T-cell (primary cell): ENCODE results near the gene MAP3K14. TPM values are rescaled to one million over a fixed set of nuclear protein-coding genes. Genes with fewer than 3 reads are reported as not detected.

ENCODE experiments used
- ATAC-seq, 4 experiments: fragments of 200-7000 bp in 3 of 4; fragments of 150-1000 bp in 1 of 4; cut with Tn5 transposase; replicated peaks in 1 of 4; 1 replicate in 3 of 4; 2 replicates in 1 of 4; pipeline ENCODE4 v1.10.0; 2021; ENCODE audit warnings: moderate library complexity in 3 of 4, mild to moderate bottlenecking in 2 of 4, moderate number of reproducible peaks in 1 of 4
- CTCF ChIA-PET, 2 donors: fragments of 300-600 bp; sonication (Branson Sonifier 250); formaldehyde crosslinking; loops; one replicate each; lab custom pipeline; 2022; ENCODE audit warnings: antibody characterized with exemption in 2 of 2; lab: Charles Lee
- POLR2A ChIA-PET, 2 donors: fragments of 300-600 bp; sonication (Branson Sonifier 250); formaldehyde crosslinking; loops; one replicate each; lab custom pipeline; 2022; ENCODE audit warnings: antibody characterized with exemption in 2 of 2; lab: Charles Lee
- DNase-seq, 35 experiments: peaks; one replicate each; pipeline versions ENCODE4 v3.0.0 to v3.0.0-alpha.2; 2013 to 2023
- H3K27ac ChIP-seq: one replicate; pipeline ENCODE4 v1.5.1; 2013; ENCODE audit warnings: low read length
- H3K27me3 ChIP-seq, 2 experiments: replicated peaks in 1 of 2; 1 replicate in 1 of 2; 2 replicates in 1 of 2; pipeline versions ENCODE4 v1.6.1 to v1.7.0; 2013; ENCODE audit warnings: low read length in 1 of 2, mixed read lengths in 1 of 2; ENCODE audit not compliant: control insufficient read depth in 2 of 2, insufficient read depth in 2 of 2; ENCODE audit errors: extremely low read depth in 1 of 2
- H3K36me3 ChIP-seq, 2 donors: 1 replicate in 1 of 2; 2 replicates in 1 of 2; pipeline versions ENCODE4 v1.6.1 to v1.7.0; 2013; ENCODE audit warnings: low read length in 1 of 2; ENCODE audit not compliant: control insufficient read depth in 2 of 2, insufficient read depth in 1 of 2; ENCODE audit errors: extremely low read depth in 1 of 2
- H3K4me1 ChIP-seq, 2 experiments: 1 replicate in 1 of 2; 2 replicates in 1 of 2; pipeline versions ENCODE4 v1.6.1 to v1.7.0; 2013; ENCODE audit warnings: low read length in 2 of 2, mixed read lengths in 1 of 2; ENCODE audit not compliant: insufficient read depth in 2 of 2, control insufficient read depth in 1 of 2; ENCODE audit errors: extremely low read depth in 1 of 2
- H3K4me3 ChIP-seq, 2 donors: 1 replicate in 1 of 2; 2 replicates in 1 of 2; pipeline versions ENCODE4 v1.5.1 to v1.7.0; 2013; ENCODE audit warnings: mild to moderate bottlenecking in 2 of 2, low read length in 1 of 2, moderate library complexity in 1 of 2; ENCODE audit not compliant: control insufficient read depth in 1 of 2; ENCODE audit errors: extremely low read depth in 1 of 2
- H3K9me3 ChIP-seq: 2 replicates; pipeline ENCODE4 v1.7.0; 2013
- H3K27ac Mint-ChIP-seq, 2 donors: one replicate each; pipeline ENCODE4 v1.8.0; 2020 to 2021; ENCODE audit warnings: mild to moderate bottlenecking in 2 of 2, mixed read lengths in 2 of 2
- H3K27me3 Mint-ChIP-seq, 2 donors: one replicate each; pipeline ENCODE4 v1.8.0; 2021 to 2022; ENCODE audit warnings: mixed read lengths in 2 of 2
- H3K36me3 Mint-ChIP-seq: one replicate; pipeline ENCODE4 v1.8.0; 2021; ENCODE audit warnings: mixed read lengths
- H3K4me1 Mint-ChIP-seq, 3 donors: one replicate each; pipeline ENCODE4 v1.8.0; 2020 to 2022; ENCODE audit warnings: mixed read lengths in 3 of 3, mild to moderate bottlenecking in 1 of 3
- H3K4me3 Mint-ChIP-seq, 3 donors: one replicate each; pipeline ENCODE4 v1.8.0; 2020 to 2022; ENCODE audit warnings: mild to moderate bottlenecking in 3 of 3, mixed read lengths in 3 of 3, moderate library complexity in 3 of 3
- H3K9me3 Mint-ChIP-seq, 3 donors: one replicate each; pipeline ENCODE4 v1.8.0; 2020 to 2022; ENCODE audit warnings: mixed read lengths in 3 of 3
- WGBS: methylation state at CpG from one replicate; pipeline ENCODE4 v1.1.5; 2013; ENCODE audit warnings: missing lambda C conversion rate; ENCODE audit not compliant: insufficient coverage; 5-methylcytosine and 5-hydroxymethylcytosine counted together
- total RNA-seq, 35 experiments: library from RNA in 6 of 35; stranded (reverse) in 6 of 35; fragments of 120-200 nt in 1 of 35; gene quantifications; one replicate each; pipeline versions ENCODE4 v1.2.1 to v1.2.4 and lab custom pipeline; 2013 to 2026

The MAP3K14 gene
- total RNA-seq, 5 donors from 2014 or later (not counting 1 experiment from before 2014, with no cell fraction given): 34.4 to 49.8 (median 42.8) TPM

GRCh38 chr17:45334701-45335677 lies 18.2 kb upstream of the MAP3K14 start:
- ATAC-seq (no peak), DNase-seq (no peak)
- peaks cover 0 to 5% of the 10 kb centered on the region in 2 experiments for H3K27me3 ChIP-seq
- H3K4me1 ChIP-seq: peaks cover 0 to 6% of the 10 kb centered on the region in 2 experiments
- H3K4me3 ChIP-seq: no peak overlapping the region
- no peak overlapping the region for H3K27ac ChIP-seq
- H3K4me1 Mint-ChIP-seq: peaks cover 0 to 17% (median 6%) of the 10 kb centered on the region in 3 donors
- no peaks in the 10 kb centered on the region for H3K36me3 Mint-ChIP-seq
- H3K9me3 ChIP-seq: no peaks in the 10 kb centered on the region
- no peaks in the 10 kb centered on the region for H3K36me3 ChIP-seq
- no peak overlapping the region for H3K27ac Mint-ChIP-seq
- WGBS: 85% methylated on average over 4 of the region's 11 CpGs
- POLR2A ChIA-PET: no interaction called here
- no peaks in the 10 kb centered on the region for H3K9me3 Mint-ChIP-seq
- CTCF ChIA-PET: interaction anchor here in 1 of 2 donors (0.6 kb wide), 1 partner anchor 38 kb away, joined by 4 read pairs; no protein-coding TSS in a partner anchor
- no peak overlapping the region for H3K4me3 Mint-ChIP-seq
- H3K27me3 Mint-ChIP-seq: peaks cover 0 to 2% of the 10 kb centered on the region in 2 donors

- Mint-ChIP-seq H3K4me1 (peaks cover 3 to 23% (median 6%) of the 10 kb centered on the region in 3 donors), H3K27ac (no peak overlapping the region), H3K27me3 (peaks cover 0 to 2% of the 10 kb centered on the region in 2 donors), H3K36me3 (no peaks in the 10 kb centered on the region), H3K9me3 (no peaks in the 10 kb centered on the region), H3K4me3 (no peak overlapping the region)
- CTCF ChIA-PET: no interaction called here
- ATAC-seq: no peak
- H3K4me3 ChIP-seq: no peak overlapping the region
- peaks cover 0 to 5% of the 10 kb centered on the region in 2 experiments for H3K27me3 ChIP-seq
- no peaks in the 10 kb centered on the region for H3K36me3 ChIP-seq
- peaks cover 0 to 8% of the 10 kb centered on the region in 2 experiments for H3K4me1 ChIP-seq
- no CpG with 5 or more reads among the region's 1 CpG for WGBS
- no peak for DNase-seq
- no peaks in the 10 kb centered on the region for H3K9me3 ChIP-seq
- POLR2A ChIA-PET: no interaction called here
- H3K27ac ChIP-seq: no peak overlapping the region
These were observed 17.4 kb upstream of the MAP3K14 start for GRCh38 chr17:45334231-45334630.

DNA sequence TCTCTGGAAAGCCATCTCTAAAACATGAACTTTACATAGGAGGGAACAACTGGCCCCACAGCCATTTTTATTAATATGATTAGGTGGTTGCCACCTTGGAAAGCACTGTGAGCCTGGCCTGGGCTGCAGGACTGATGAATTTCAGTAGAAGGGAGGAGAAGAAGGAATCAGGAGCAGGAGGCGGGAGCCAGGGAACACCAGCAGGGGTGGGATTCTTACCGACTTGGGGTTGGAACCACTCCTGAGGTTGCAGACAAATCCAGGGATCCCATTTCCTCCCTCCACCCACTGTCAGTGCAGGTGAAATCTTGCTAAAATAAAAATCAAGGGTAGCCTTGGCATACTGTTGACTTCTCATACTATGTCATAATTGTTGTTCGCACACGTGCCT lies 16.9 kb upstream of the MAP3K14 start:
- ChIA-PET CTCF (no interaction called here), POLR2A (no interaction called here)
- no peaks in the 10 kb centered on the region for H3K36me3 Mint-ChIP-seq
- peaks cover 3 to 23% (median 6%) of the 10 kb centered on the region in 3 donors for H3K4me1 Mint-ChIP-seq
- ATAC-seq (no peak), DNase-seq (no peak)
- Histone ChIP-seq H3K4me1 (peaks cover 0 to 8% of the 10 kb centered on the region in 2 experiments), H3K4me3 (no peak overlapping the region), H3K27ac (no peak overlapping the region), H3K36me3 (no peaks in the 10 kb centered on the region), H3K9me3 (no peaks in the 10 kb centered on the region), H3K27me3 (peaks cover 0 to 5% of the 10 kb centered on the region in 2 experiments)
- H3K9me3 Mint-ChIP-seq: no peaks in the 10 kb centered on the region
- peaks cover 0 to 2% of the 10 kb centered on the region in 2 donors for H3K27me3 Mint-ChIP-seq
- 100% methylated on average over 1 of the region's 4 CpGs for WGBS
- no peak overlapping the region for H3K27ac Mint-ChIP-seq
- no peak overlapping the region for H3K4me3 Mint-ChIP-seq

- WGBS: 80% methylated on average over 1 of the region's 4 CpGs
- Histone ChIP-seq H3K4me1 (peaks cover 0 to 8% of the 10 kb centered on the region in 2 experiments), H3K9me3 (no peaks in the 10 kb centered on the region), H3K36me3 (no peaks in the 10 kb centered on the region), H3K27me3 (peaks cover 0 to 5% of the 10 kb centered on the region in 2 experiments), H3K4me3 (no peak overlapping the region), H3K27ac (no peak overlapping the region)
- CTCF ChIA-PET: no interaction called here
- no peaks in the 10 kb centered on the region for H3K36me3 Mint-ChIP-seq
- POLR2A ChIA-PET: no interaction called here
- no peaks in the 10 kb centered on the region for H3K9me3 Mint-ChIP-seq
- ATAC-seq (peak in 1 of 4 experiments; percentile 6), DNase-seq (peak in 1 of 35 experiments; percentile 27)
- H3K27ac Mint-ChIP-seq: no peak overlapping the region
- H3K4me3 Mint-ChIP-seq: no peak overlapping the region
- H3K27me3 Mint-ChIP-seq: peaks cover 0 to 2% of the 10 kb centered on the region in 2 donors
- peaks cover 3 to 23% (median 6%) of the 10 kb centered on the region in 3 donors for H3K4me1 Mint-ChIP-seq
These were observed 16.3 kb upstream of the MAP3K14 start for GRCh38 chr17:45332989-45333701.

- no peak overlapping the region for H3K27ac Mint-ChIP-seq
- Histone ChIP-seq H3K4me1 (peaks cover 0 to 8% of the 10 kb centered on the region in 2 experiments), H3K27me3 (peaks cover 0 to 5% of the 10 kb centered on the region in 2 experiments), H3K27ac (no peak overlapping the region), H3K36me3 (no peaks in the 10 kb centered on the region), H3K4me3 (no peak overlapping the region), H3K9me3 (no peaks in the 10 kb centered on the region)
- H3K9me3 Mint-ChIP-seq: no peaks in the 10 kb centered on the region
- no peaks in the 10 kb centered on the region for H3K27me3 Mint-ChIP-seq
- DNase-seq (no peak), ATAC-seq (no peak)
- peaks cover 3 to 23% (median 6%) of the 10 kb centered on the region in 3 donors for H3K4me1 Mint-ChIP-seq
- 93% methylated on average over 3 of the region's 5 CpGs for WGBS
- H3K36me3 Mint-ChIP-seq: no peaks in the 10 kb centered on the region
- CTCF ChIA-PET: no interaction called here
- POLR2A ChIA-PET: no interaction called here
- no peak overlapping the region for H3K4me3 Mint-ChIP-seq
These were observed 15.7 kb upstream of the MAP3K14 start for GRCh38 chr17:45332505-45332904.

DNA sequence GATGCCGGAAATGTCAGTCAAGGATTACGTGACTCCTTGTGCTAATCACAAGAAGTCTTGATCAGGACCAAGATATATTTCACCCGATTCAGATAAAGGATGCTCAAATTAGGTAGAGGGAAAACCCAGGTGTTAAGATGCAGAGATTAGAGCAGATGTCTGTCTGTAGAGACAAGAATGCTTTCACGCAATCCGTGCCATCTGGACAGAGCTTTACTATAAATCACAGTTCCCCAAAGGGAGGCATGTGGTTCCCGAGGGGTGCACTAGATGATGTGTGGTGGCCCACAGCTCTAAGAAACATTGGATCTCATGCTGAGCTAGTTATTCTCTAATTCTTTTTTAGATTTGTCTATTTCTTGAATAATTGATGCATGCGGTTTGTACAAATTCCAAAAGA lies 9.8 kb upstream of the MAP3K14 start:
- POLR2A ChIA-PET: interaction anchor here in 1 of 2 donors (0.6 kb wide), 1 partner anchor 8 kb away, joined by 3 read pairs; no protein-coding TSS in a partner anchor
- H3K36me3 ChIP-seq: no peaks in the 10 kb centered on the region
- H3K27me3 Mint-ChIP-seq: no peaks in the 10 kb centered on the region

More for the DNA sequence above, 9.8 kb upstream of the MAP3K14 start:
- CTCF ChIA-PET: interaction anchor here in 1 of 2 donors (0.5 to 1.0 kb wide), 3 partner anchors 13 to 108 kb away, joined by 3 to 6 read pairs (median 3); no protein-coding TSS in a partner anchor
- H3K36me3 Mint-ChIP-seq: no peaks in the 10 kb centered on the region
- Histone ChIP-seq H3K27me3 (no peaks in the 10 kb centered on the region), H3K4me3 (no peak overlapping the region), H3K27ac (no peak overlapping the region), H3K4me1 (peaks cover 0 to 8% of the 10 kb centered on the region in 2 experiments), H3K9me3 (no peaks in the 10 kb centered on the region)
- H3K4me1 Mint-ChIP-seq: peaks cover 7 to 12% (median 10%) of the 10 kb centered on the region in 3 donors
- no peak overlapping the region for H3K4me3 Mint-ChIP-seq
- no peak overlapping the region for H3K27ac Mint-ChIP-seq
- no peak for ATAC-seq
- no peaks in the 10 kb centered on the region for H3K9me3 Mint-ChIP-seq
- no peak for DNase-seq
- 78% methylated on average over 3 of the region's 7 CpGs for WGBS
